Neural cell (in vitro differentiated cells): ENCODE results near the gene PANK1. TPM values are rescaled to one million over a fixed set of nuclear protein-coding genes. Genes with fewer than 3 reads are reported as not detected.

Experiments
- H2AFZ ChIP-seq: fragments of 200-600, 300-800 bp; sonication (generic), shearing (Covaris generic); 2 replicates; pipeline ENCODE4 v1.6.0; 2014; ENCODE audit warnings: low read depth, mild to moderate bottlenecking, antibody characterized with exemption, low read length, moderate library complexity
- H3F3A ChIP-seq: fragments of 200-600 bp; shearing (Covaris generic); 2 replicates; pipeline ENCODE4 v1.6.1; 2016; ENCODE audit warnings: mild to moderate bottlenecking, moderate library complexity, mixed read lengths, antibody characterized with exemption, low read length; ENCODE audit not compliant: insufficient read depth, poor library complexity, severe bottlenecking
- H3K27ac ChIP-seq: fragments of 200-600, 300-800 bp; sonication (generic), shearing (Covaris generic); 2 replicates; pipeline ENCODE4 v1.5.1; 2014; ENCODE audit warnings: mild to moderate bottlenecking, low read length, moderate library complexity
- H3K27me3 ChIP-seq: fragments of 300-800, 200-600 bp; sonication (generic), shearing (Covaris generic); 2 replicates; pipeline ENCODE4 v1.6.0; 2014; ENCODE audit warnings: mild to moderate bottlenecking, low read depth, low read length, moderate library complexity; ENCODE audit not compliant: insufficient read depth
- H3K36me3 ChIP-seq: fragments of 300-800, 200-600 bp; sonication (generic), shearing (Covaris generic); 2 replicates; pipeline ENCODE4 v1.5.1; 2014; ENCODE audit warnings: mild to moderate bottlenecking, antibody characterized with exemption, low read length, moderate library complexity; ENCODE audit not compliant: insufficient read depth
- H3K4me2 ChIP-seq: fragments of 300-800, 200-600 bp; sonication (generic), shearing (Covaris generic); 2 replicates; pipeline ENCODE4 v1.6.0; 2014; ENCODE audit warnings: mild to moderate bottlenecking, low read length
- H3K4me3 ChIP-seq: fragments of 300-800, 200-600 bp; sonication (generic), shearing (Covaris generic); 2 replicates; pipeline ENCODE4 v1.5.1; 2014; ENCODE audit warnings: mild to moderate bottlenecking, low read length, moderate library complexity
- H3K79me2 ChIP-seq: fragments of 200-600 bp; shearing (Covaris generic); replicated peaks from 2 replicates; pipeline ENCODE4 v1.6.0; 2014; ENCODE audit warnings: mild to moderate bottlenecking, low read length, moderate library complexity; ENCODE audit not compliant: insufficient read depth
- H3K9ac ChIP-seq: fragments of 300-800, 200-600 bp; sonication (generic), shearing (Covaris generic); 2 replicates; pipeline ENCODE4 v1.6.1; 2016; ENCODE audit warnings: mild to moderate bottlenecking, low read length, mixed read lengths
- H3K9me2 ChIP-seq: fragments of 200-600 bp; shearing (Covaris generic); 2 replicates; pipeline ENCODE4 v1.6.1; 2016; ENCODE audit warnings: mild to moderate bottlenecking, low read length, mixed read lengths; ENCODE audit not compliant: insufficient read depth
- H3K9me3 ChIP-seq: fragments of 200-600, 300-800 bp; sonication (generic), shearing (Covaris generic); 2 replicates; pipeline ENCODE4 v1.6.1; 2016; ENCODE audit warnings: mild to moderate bottlenecking, mixed run types, low read length, moderate library complexity, mixed read lengths
- H4K20me1 ChIP-seq: fragments of 200-600 bp; shearing (Covaris generic); 2 replicates; pipeline ENCODE4 v1.6.1; 2016; ENCODE audit warnings: mild to moderate bottlenecking, mixed run types; ENCODE audit not compliant: insufficient read depth
- CTCF ChIP-seq: fragments of 450-650 bp; IDR thresholded peaks from 2 replicates; pipeline ENCODE4 v1.5.1; 2014; ENCODE audit warnings: antibody characterized with exemption, mild to moderate bottlenecking, moderate library complexity; ENCODE audit not compliant: poor library complexity, severe bottlenecking
- EZH2 ChIP-seq: fragments of 200-600, 300-800 bp; shearing (Covaris generic), sonication (generic); IDR thresholded peaks from 2 replicates; pipeline ENCODE4 v1.6.1; 2014; ENCODE audit warnings: antibody characterized with exemption, low read length, borderline replicate concordance, mild to moderate bottlenecking; ENCODE audit not compliant: insufficient read depth, poor library complexity, severe bottlenecking
- MXI1 ChIP-seq: fragments of 450-650 bp; conservative IDR thresholded peaks from 2 replicates; pipeline ENCODE4 v1.6.1; 2014; ENCODE audit warnings: antibody characterized with exemption, mild to moderate bottlenecking; ENCODE audit not compliant: poor library complexity, severe bottlenecking
- POLR2AphosphoS5 ChIP-seq: IDR thresholded peaks from 2 replicates; pipeline ENCODE4 v1.6.1; 2012
- RAD21 ChIP-seq: fragments of 450-650 bp; conservative IDR thresholded peaks from 2 replicates; pipeline ENCODE4 v1.6.1; 2014; ENCODE audit warnings: antibody characterized with exemption, mild to moderate bottlenecking, moderate library complexity
- SMC3 ChIP-seq: fragments of 450-650 bp; conservative IDR thresholded peaks from 2 replicates; pipeline ENCODE4 v1.6.1; 2014; ENCODE audit warnings: antibody characterized with exemption, mild to moderate bottlenecking, moderate library complexity; ENCODE audit not compliant: poor library complexity
- TAF1 ChIP-seq: IDR thresholded peaks from 2 replicates; pipeline ENCODE4 v1.6.1; 2012; ENCODE audit warnings: low read depth
- polyA plus RNA-seq: library from polyadenylated mRNA; depleted of rRNA; stranded (reverse); fragments of >200 nt; gene quantifications from 2 replicates; pipeline ENCODE4 v1.2.3, GENCODE V29; 2014
- TF ChIP-seq, protein P1 (sequence below): IDR thresholded peaks from 2 replicates; pipeline ENCODE4 v1.6.1; 2012; ENCODE audit warnings: borderline replicate concordance

PANK1 gene
- polyA plus RNA-seq, 1 donor from 2014 or later: 15.4 TPM

DNA sequence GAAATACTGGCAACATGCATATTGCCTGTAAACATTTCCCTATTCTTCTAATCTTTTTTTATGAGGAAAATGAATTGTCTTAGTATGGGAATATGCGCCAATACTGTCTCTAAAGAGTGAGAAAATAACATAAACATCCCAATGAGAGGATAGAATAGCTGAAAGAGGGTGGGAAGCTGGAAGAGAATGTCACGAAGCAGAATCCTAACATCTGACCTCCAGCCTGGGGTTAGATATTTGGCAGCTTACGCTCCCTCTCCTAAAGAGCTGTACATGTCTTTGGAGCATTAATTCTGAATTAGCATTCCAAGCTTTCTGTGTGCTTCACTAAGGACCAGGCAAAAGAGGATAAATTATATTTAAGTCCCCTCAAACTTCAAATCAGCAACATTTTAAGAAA lies 78.0 kb downstream of the PANK1 start:
- Histone ChIP-seq H3K79me2 (no peaks in the 10 kb centered on the region), H3K9ac (no peak overlapping the region), H3K27me3 (no peaks in the 10 kb centered on the region), H2AFZ (no peak overlapping the region), H3K36me3 (no peaks in the 10 kb centered on the region), H4K20me1 (no peaks in the 10 kb centered on the region), H3K27ac (no peak overlapping the region), H3K4me3 (no peak overlapping the region), H3F3A (no peaks in the 10 kb centered on the region), H3K4me2 (no peak overlapping the region), H3K9me3 (no peaks in the 10 kb centered on the region), H3K9me2 (no peaks in the 10 kb centered on the region)
- no peak for TF ChIP-seq POLR2AphosphoS5

DNA sequence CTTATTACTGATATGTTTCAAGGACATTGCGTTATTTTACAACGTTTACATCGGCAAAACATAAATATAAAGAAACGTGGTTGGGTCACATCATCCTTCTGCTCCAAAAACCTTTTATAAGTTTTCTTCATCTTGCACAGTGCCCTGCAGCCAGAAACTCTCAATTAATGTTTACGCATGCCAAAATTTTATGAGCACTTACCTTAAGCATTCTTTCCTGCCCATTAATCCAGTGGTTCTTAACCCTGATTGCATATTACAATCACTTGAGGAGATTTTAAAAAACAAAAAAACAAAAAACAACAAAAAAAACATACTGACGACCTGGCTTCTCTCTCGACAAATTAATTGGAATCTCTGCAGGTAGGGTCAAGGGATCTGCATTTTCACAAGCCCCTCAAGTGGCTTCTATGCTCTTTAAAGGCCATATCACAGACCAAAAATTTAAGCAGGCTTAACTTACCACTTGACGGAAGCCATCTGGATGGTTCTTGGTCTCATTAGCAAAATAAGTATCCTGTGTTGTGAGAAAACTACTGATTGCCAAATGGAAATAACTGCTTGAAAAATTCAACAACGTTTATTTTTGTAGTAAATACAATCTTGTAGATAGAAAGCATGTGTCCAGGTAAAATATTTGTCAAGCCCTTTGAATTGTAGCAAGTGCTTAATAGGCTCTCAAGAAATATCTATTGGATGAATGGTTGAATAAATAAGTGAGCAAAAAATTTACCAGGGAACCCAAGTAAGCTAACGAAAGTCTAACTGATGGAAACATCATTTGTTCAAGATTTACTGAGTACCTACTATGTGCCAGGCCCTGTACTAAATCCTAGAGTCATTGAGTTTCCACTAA lies 78.7 kb downstream of the PANK1 start:
- no peaks in the 10 kb centered on the region for H3K79me2 ChIP-seq

More for the DNA sequence above, 78.7 kb downstream of the PANK1 start:
- H3K9ac ChIP-seq: no peak overlapping the region
- no peak overlapping the region for H2AFZ ChIP-seq
- H3K27me3 ChIP-seq: no peaks in the 10 kb centered on the region
- H3K27ac ChIP-seq: no peak overlapping the region
- no peak overlapping the region for H3K4me3 ChIP-seq
- no peak overlapping the region for H3K4me2 ChIP-seq
- no peaks in the 10 kb centered on the region for H3K36me3 ChIP-seq
- H3K9me3 ChIP-seq: no peaks in the 10 kb centered on the region
- H3K9me2 ChIP-seq: no peaks in the 10 kb centered on the region
- TF ChIP-seq RAD21 (no peak), MXI1 (no peak), SMC3 (no peak), TAF1 (no peak), CTCF (no peak), POLR2AphosphoS5 (no peak), EZH2 (no peak)
- TF ChIP-seq, protein P1, sequence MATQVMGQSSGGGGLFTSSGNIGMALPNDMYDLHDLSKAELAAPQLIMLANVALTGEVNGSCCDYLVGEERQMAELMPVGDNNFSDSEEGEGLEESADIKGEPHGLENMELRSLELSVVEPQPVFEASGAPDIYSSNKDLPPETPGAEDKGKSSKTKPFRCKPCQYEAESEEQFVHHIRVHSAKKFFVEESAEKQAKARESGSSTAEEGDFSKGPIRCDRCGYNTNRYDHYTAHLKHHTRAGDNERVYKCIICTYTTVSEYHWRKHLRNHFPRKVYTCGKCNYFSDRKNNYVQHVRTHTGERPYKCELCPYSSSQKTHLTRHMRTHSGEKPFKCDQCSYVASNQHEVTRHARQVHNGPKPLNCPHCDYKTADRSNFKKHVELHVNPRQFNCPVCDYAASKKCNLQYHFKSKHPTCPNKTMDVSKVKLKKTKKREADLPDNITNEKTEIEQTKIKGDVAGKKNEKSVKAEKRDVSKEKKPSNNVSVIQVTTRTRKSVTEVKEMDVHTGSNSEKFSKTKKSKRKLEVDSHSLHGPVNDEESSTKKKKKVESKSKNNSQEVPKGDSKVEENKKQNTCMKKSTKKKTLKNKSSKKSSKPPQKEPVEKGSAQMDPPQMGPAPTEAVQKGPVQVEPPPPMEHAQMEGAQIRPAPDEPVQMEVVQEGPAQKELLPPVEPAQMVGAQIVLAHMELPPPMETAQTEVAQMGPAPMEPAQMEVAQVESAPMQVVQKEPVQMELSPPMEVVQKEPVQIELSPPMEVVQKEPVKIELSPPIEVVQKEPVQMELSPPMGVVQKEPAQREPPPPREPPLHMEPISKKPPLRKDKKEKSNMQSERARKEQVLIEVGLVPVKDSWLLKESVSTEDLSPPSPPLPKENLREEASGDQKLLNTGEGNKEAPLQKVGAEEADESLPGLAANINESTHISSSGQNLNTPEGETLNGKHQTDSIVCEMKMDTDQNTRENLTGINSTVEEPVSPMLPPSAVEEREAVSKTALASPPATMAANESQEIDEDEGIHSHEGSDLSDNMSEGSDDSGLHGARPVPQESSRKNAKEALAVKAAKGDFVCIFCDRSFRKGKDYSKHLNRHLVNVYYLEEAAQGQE: no peak
- no peaks in the 10 kb centered on the region for H4K20me1 ChIP-seq
- no peaks in the 10 kb centered on the region for H3F3A ChIP-seq
